ENCODE measurements around the gene KRT34.

- TF ChIP-seq RAD21 (IDR thresholded peaks at IDR 0.05; ENCODE audit: low read depth) (no peak), REST (IDR thresholded peaks at IDR 0.05; ENCODE audit: low read depth) (no peak), TEAD4 (IDR thresholded peaks at IDR 0.05) (no peak), MAX (IDR thresholded peaks at IDR 0.05) (no peak), EGR1 (IDR thresholded peaks at IDR 0.05) (no peak), EP300 (IDR thresholded peaks at IDR 0.05; ENCODE audit: borderline replicate concordance) (no peak), YY1 (IDR thresholded peaks at IDR 0.05; ENCODE audit: low read depth) (no peak), CREB1 (IDR thresholded peaks at IDR 0.05; ENCODE audit: low read depth) (no peak)
These were observed 14.6 kb downstream of the KRT34 start for GRCh38 chr17:41367426-41368075.
